WTC11 (cell line): ENCODE results near the gene FOXJ3. TPM values are rescaled to one million over a fixed set of nuclear protein-coding genes. Genes with fewer than 3 reads are reported as not detected.

Source experiments
- ATAC-seq: fragments of 200-7000 bp; cut with Tn5 transposase; 2 replicates; pipeline ENCODE4 v1.10.0; 2021; ENCODE audit warnings: mild to moderate bottlenecking, moderate library complexity
- CTCF ChIA-PET: fragments of 300-600 bp; sonication (Branson Sonifier 250); formaldehyde crosslinking; loops from one replicate; lab custom pipeline; 2021; ENCODE audit warnings: antibody characterized with exemption; lab: Charles Lee
- POLR2A ChIA-PET: fragments of 350-600 bp; sonication (Branson Sonifier 250); formaldehyde crosslinking; loops from one replicate; lab custom pipeline; 2021; ENCODE audit warnings: antibody characterized with exemption; lab: Charles Lee
- DNase-seq: peaks from one replicate; pipeline ENCODE4 v3.0.0; 2021; ENCODE audit warnings: low spot score
- H3K27ac Mint-ChIP-seq: 2 replicates; pipeline ENCODE4 v1.8.0; 2021; ENCODE audit warnings: mixed read lengths
- H3K27me3 Mint-ChIP-seq: 2 replicates; pipeline ENCODE4 v1.8.0; 2021; ENCODE audit warnings: low read depth, mild to moderate bottlenecking, moderate library complexity, mixed read lengths
- H3K36me3 Mint-ChIP-seq: 2 replicates; pipeline ENCODE4 v1.8.0; 2021; ENCODE audit warnings: mixed read lengths
- H3K4me1 Mint-ChIP-seq: 2 replicates; pipeline ENCODE4 v1.8.0; 2022; ENCODE audit warnings: mixed read lengths
- H3K4me3 Mint-ChIP-seq: 2 replicates; pipeline ENCODE4 v1.8.0; 2021; ENCODE audit warnings: mild to moderate bottlenecking, moderate library complexity, mixed read lengths
- H3K9me3 Mint-ChIP-seq: 2 replicates; pipeline ENCODE4 v1.8.0; 2021; ENCODE audit warnings: mixed read lengths
- AFF4 ChIP-seq: sonication (generic); formaldehyde crosslinking; IDR thresholded peaks from 2 replicates; pipeline ENCODE4 v1.8.1; 2023; ENCODE audit warnings: mild to moderate bottlenecking, missing genetic modification reagents, borderline replicate concordance
- CDX4 ChIP-seq: fragments of 250-450 bp; sonication (Bioruptor Pico); IDR thresholded peaks from 2 replicates; pipeline ENCODE4 v1.9.0; 2021; ENCODE audit warnings: moderate library complexity, mild to moderate bottlenecking, inconsistent platforms, borderline replicate concordance
- KAT7 ChIP-seq: sonication (generic); formaldehyde crosslinking; IDR thresholded peaks from 2 replicates; pipeline ENCODE4 v1.8.1; 2023; ENCODE audit warnings: missing genetic modification reagents, mild to moderate bottlenecking, borderline replicate concordance
- MAX ChIP-seq: sonication (generic); formaldehyde crosslinking; IDR thresholded peaks from 2 replicates; pipeline ENCODE4 v1.8.0; 2022; ENCODE audit warnings: mild to moderate bottlenecking, missing genetic modification reagents
- MYBL2 ChIP-seq: sonication (generic); formaldehyde crosslinking; IDR thresholded peaks from 2 replicates; pipeline ENCODE4 v1.8.1; 2023; ENCODE audit warnings: mild to moderate bottlenecking, moderate library complexity, missing genetic modification reagents
- NFATC4 ChIP-seq: fragments of 250-450 bp; sonication (Bioruptor Pico); IDR thresholded peaks from 2 replicates; pipeline ENCODE4 v1.9.0; 2021; ENCODE audit warnings: mild to moderate bottlenecking
- NR2C2 ChIP-seq: sonication (generic); formaldehyde crosslinking; IDR thresholded peaks from 2 replicates; pipeline ENCODE4 v1.8.0; 2022; ENCODE audit warnings: mild to moderate bottlenecking, missing genetic modification reagents
- TCF7 ChIP-seq: sonication (generic); formaldehyde crosslinking; IDR thresholded peaks from 2 replicates; pipeline ENCODE4 v1.8.0; 2022; ENCODE audit warnings: mild to moderate bottlenecking, low read depth, missing genetic modification reagents, moderate library complexity
- ZBTB21 ChIP-seq: sonication (generic); formaldehyde crosslinking; IDR thresholded peaks from 2 replicates; pipeline ENCODE4 v1.8.1; 2023; ENCODE audit warnings: mild to moderate bottlenecking, missing genetic modification reagents, borderline replicate concordance
- total RNA-seq: library from RNA; stranded (reverse); gene quantifications from 3 replicates; pipeline ENCODE4 v1.2.3, GENCODE V29; 2021
- TF ChIP-seq, protein P1 (sequence below): sonication (generic); formaldehyde crosslinking; IDR thresholded peaks from 2 replicates; pipeline ENCODE4 v1.8.0; 2022; ENCODE audit warnings: mild to moderate bottlenecking, missing genetic modification reagents
- TF ChIP-seq, protein P2 (sequence below): sonication (generic); formaldehyde crosslinking; IDR thresholded peaks from 2 replicates; pipeline ENCODE4 v1.8.1; 2022; ENCODE audit warnings: mild to moderate bottlenecking, moderate library complexity, missing genetic modification reagents

FOXJ3 gene
- total RNA-seq, 1 experiment from 2014 or later, result 43.3 TPM

DNA sequence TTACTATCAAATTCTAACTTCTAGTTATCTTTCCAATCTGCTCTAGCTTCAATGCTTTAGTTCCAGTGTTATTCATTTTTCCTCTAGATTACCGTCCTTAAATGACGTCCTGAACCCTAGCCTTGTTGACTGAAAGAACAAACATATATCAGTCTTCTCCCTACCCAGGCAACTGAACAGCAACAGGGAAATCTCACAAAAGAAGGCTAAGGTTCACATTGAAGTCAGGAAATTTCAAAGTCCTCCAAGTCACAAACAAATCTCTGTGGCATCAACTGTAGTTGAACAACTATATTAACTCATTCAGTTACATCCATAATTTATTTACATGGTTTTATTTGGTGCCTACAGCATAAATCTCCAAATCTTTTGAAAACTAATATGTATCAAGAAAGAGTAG, 19.5 kb downstream of the FOXJ3 start:
- ATAC-seq, result no peak
- no peaks in the 10 kb centered on the region for H3K36me3 Mint-ChIP-seq
- no peaks in the 10 kb centered on the region for H3K9me3 Mint-ChIP-seq
- POLR2A ChIA-PET, result interaction anchor here (0.6 to 1.1 kb wide), 2 partner anchors 13 to 755 kb away, joined by 3 to 10 read pairs; no protein-coding TSS in a partner anchor
- H3K27me3 Mint-ChIP-seq, result no peaks in the 10 kb centered on the region
- H3K27ac Mint-ChIP-seq, result no peak overlapping the region
- TF ChIP-seq NR2C2 (CRISPR knock-in tag), result no peak
- TF ChIP-seq AFF4 (CRISPR knock-in tag), result no peak
- no peak for TF ChIP-seq TCF7
- peaks cover 46% of the 10 kb centered on the region for H3K4me1 Mint-ChIP-seq
- no peak overlapping the region for H3K4me3 Mint-ChIP-seq
- DNase-seq, result no peak
- CTCF ChIA-PET, result interaction anchor here (1.6 kb wide), 1 partner anchor 142 kb away, joined by 8 read pairs; no protein-coding TSS in a partner anchor

DNA sequence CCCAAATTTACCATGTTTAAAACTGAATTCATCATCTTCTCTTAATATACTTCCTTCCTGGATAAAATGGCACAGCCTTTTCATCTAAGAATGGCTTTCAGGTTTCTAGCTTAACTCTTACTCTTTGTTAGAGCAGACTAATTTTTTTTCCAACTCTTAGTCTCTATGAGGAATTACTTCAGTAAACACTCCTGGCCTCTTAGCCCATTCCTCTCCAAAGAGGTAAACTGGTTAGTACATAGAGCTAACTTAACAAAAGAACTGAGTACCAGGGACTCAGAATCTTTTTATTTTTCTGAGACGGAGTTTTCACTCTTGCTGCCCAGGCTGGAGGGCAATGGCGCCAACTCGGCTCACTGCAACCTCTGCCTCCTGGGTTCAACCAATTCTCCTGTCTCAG, 21.1 kb downstream of the FOXJ3 start:
- Mint-ChIP-seq H3K27ac (no peak overlapping the region; the same call in 1 of the 2 replicates), H3K9me3 (no peaks in the 10 kb centered on the region), H3K4me1 (peaks cover 33% of the 10 kb centered on the region)
- CTCF ChIA-PET, result interaction anchor here (1.1 kb wide), 1 partner anchor 139 kb away, joined by 3 read pairs; no protein-coding TSS in a partner anchor
- no peak for ATAC-seq
- POLR2A ChIA-PET, result no interaction called here
- DNase-seq, result no peak
- TF ChIP-seq ZBTB21, result no peak
- TF ChIP-seq MYBL2 (CRISPR knock-in tag), result no peak
- no peak for TF ChIP-seq AFF4 (CRISPR knock-in tag)
- TF ChIP-seq, protein P1, sequence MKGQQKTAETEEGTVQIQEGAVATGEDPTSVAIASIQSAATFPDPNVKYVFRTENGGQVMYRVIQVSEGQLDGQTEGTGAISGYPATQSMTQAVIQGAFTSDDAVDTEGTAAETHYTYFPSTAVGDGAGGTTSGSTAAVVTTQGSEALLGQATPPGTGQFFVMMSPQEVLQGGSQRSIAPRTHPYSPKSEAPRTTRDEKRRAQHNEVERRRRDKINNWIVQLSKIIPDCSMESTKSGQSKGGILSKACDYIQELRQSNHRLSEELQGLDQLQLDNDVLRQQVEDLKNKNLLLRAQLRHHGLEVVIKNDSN (CRISPR knock-in tag), result no peak
- no peak for TF ChIP-seq CDX4
- TF ChIP-seq, protein P2, sequence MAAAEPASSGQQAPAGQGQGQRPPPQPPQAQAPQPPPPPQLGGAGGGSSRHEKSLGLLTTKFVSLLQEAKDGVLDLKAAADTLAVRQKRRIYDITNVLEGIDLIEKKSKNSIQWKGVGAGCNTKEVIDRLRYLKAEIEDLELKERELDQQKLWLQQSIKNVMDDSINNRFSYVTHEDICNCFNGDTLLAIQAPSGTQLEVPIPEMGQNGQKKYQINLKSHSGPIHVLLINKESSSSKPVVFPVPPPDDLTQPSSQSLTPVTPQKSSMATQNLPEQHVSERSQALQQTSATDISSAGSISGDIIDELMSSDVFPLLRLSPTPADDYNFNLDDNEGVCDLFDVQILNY (CRISPR knock-in tag), result no peak
- TF ChIP-seq KAT7, result no peak
- TF ChIP-seq MAX (CRISPR knock-in tag), result no peak
- no peak for TF ChIP-seq NFATC4 (CRISPR knock-in tag)
- TF ChIP-seq, all 79 proteins: peak for 0
- no peak overlapping the region for H3K4me3 Mint-ChIP-seq
- no peaks in the 10 kb centered on the region for H3K36me3 Mint-ChIP-seq
- no peaks in the 10 kb centered on the region for H3K27me3 Mint-ChIP-seq
